Activated CD4-positive, alpha-beta memory T cell treated with anti-CD3 and anti-CD28 coated beads for 36 hours (primary cell): ENCODE results near the gene NUPR1. TPM values are rescaled to one million over a fixed set of nuclear protein-coding genes. Genes with fewer than 3 reads are reported as not detected.
"Not testable (repeated sequence)": the region's sequence is repeated elsewhere in the genome, so short reads cannot be mapped to it uniquely, and the experiment has no call there.

Source experiments
- CTCF ChIA-PET: fragments of 350-600 bp; sonication (Branson Sonifier 250); formaldehyde crosslinking; loops from one replicate; lab custom pipeline; 2021; ENCODE audit warnings: antibody characterized with exemption, inconsistent platforms; lab: Charles Lee
- POLR2A ChIA-PET: fragments of 350-600 bp; sonication (Branson Sonifier 250); formaldehyde crosslinking; loops from one replicate; lab custom pipeline; 2021; ENCODE audit warnings: antibody characterized with exemption; lab: Charles Lee
- DNase-seq: peaks from one replicate; pipeline ENCODE4 v3.0.0-alpha.2; 2020
- H3K27ac Mint-ChIP-seq: one replicate; pipeline ENCODE4 v1.8.0; 2021; ENCODE audit warnings: mixed read lengths
- H3K27me3 Mint-ChIP-seq: one replicate; pipeline ENCODE4 v1.8.0; 2021; ENCODE audit warnings: mixed read lengths
- H3K36me3 Mint-ChIP-seq: one replicate; pipeline ENCODE4 v1.8.0; 2021; ENCODE audit warnings: mixed read lengths
- H3K4me1 Mint-ChIP-seq: one replicate; pipeline ENCODE4 v1.8.0; 2021; ENCODE audit warnings: low read depth, mixed read lengths
- H3K4me3 Mint-ChIP-seq: one replicate; pipeline ENCODE4 v1.8.0; 2021; ENCODE audit warnings: mild to moderate bottlenecking, mixed read lengths
- H3K9me3 Mint-ChIP-seq: one replicate; pipeline ENCODE4 v1.8.0; 2021; ENCODE audit warnings: mixed read lengths
- intact Hi-C: fragments of 100-400 bp; cut with micrococcal nuclease; formaldehyde crosslinking; loops from one replicate; pipeline ENCODE4 v1.15.1; 2023
- total RNA-seq, 2 experiments: library from RNA; stranded (reverse); gene quantifications; one replicate each; pipeline ENCODE4 v1.2.3, GENCODE V29; 2021

NUPR1 gene
- total RNA-seq, 2 experiments from 2014 or later: not detected

DNA sequence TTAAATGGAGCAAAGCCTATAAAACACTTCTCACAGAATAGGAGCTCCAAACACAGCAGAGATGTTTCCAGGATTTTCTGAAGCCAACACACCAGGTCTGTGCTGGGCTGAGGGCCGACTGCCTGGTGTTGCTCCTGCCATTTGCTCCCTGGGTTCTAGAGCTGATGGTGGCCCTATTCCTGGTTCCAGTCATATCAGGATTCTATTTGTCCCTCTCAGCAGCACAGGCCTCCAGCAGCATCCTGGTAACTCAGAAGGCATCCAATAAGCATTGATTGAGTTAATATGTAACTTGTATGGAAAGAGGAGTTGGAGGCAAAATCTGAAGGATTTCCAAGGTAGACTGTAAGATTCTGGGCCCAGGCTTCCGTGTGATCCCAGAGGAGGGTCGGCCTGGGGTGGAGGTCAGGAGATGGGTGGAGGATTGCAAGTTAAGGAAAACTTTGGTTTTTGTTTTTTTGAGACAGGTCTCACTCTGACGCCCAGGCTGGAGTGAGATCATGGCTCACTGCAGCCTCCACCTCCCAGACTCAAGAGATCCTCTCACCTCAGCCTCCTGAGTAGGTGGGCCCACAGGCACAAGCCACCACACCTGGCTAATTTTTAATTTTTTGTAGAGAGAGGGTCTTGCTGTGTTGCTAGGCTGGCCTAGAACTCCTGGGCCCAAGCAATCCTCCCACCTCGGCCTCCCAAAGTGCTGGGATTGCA is 5.7 kb downstream of the NUPR1 start:
- H3K36me3 Mint-ChIP-seq: no peaks in the 10 kb centered on the region
- H3K4me1 Mint-ChIP-seq: peaks cover 23% of the 10 kb centered on the region
- no peaks in the 10 kb centered on the region for H3K9me3 Mint-ChIP-seq
- H3K27ac Mint-ChIP-seq: no peak overlapping the region
- no peak overlapping the region for H3K4me3 Mint-ChIP-seq
- intact Hi-C loops: no loop called here
- POLR2A ChIA-PET: no interaction called here
- DNase-seq: no peak
- CTCF ChIA-PET: no interaction called here
- H3K27me3 Mint-ChIP-seq: no peaks in the 10 kb centered on the region

- H3K4me1 Mint-ChIP-seq: peaks cover 23% of the 10 kb centered on the region
- no peaks in the 10 kb centered on the region for H3K9me3 Mint-ChIP-seq
- CTCF ChIA-PET: no interaction called here
- H3K27ac Mint-ChIP-seq: no peak overlapping the region
- H3K4me3 Mint-ChIP-seq: no peak overlapping the region
- no peak for DNase-seq
- no peaks in the 10 kb centered on the region for H3K27me3 Mint-ChIP-seq
- intact Hi-C loops: no loop called here
- no peaks in the 10 kb centered on the region for H3K36me3 Mint-ChIP-seq
- POLR2A ChIA-PET: no interaction called here
Observed at GRCh38 chr16:28531777-28532744, 6.7 kb downstream of the NUPR1 start.

- ChIA-PET CTCF (interaction anchor here (0.9 kb wide), 1 partner anchor 17 kb away, joined by 9 read pairs; no protein-coding TSS in a partner anchor), POLR2A (no interaction called here)
- no peak overlapping the region for H3K27ac Mint-ChIP-seq
Observed at GRCh38 chr16:28529124-28529523, 9.7 kb downstream of the NUPR1 start.

DNA sequence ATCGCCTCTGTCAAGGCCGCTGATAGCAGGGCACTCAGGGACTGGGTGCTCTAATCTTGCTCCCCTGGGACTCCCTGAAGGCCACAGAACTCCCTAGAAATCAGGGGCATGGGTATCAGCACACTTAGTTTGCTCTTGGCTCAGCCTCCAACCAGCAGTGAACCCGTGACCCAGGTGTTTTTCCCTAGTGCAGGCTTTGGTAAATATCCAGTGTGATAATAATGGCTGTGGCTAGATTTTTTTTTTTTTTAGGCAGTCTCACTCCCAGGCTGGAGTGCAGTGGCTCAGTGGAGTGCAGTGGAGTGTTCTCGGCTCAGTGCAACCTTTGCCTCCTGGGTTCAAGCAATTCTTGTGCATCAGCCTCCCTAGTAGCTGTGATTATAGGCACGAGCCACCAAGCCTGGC is 10.3 kb downstream of the NUPR1 start:
- no peaks in the 10 kb centered on the region for H3K9me3 Mint-ChIP-seq
- H3K27me3 Mint-ChIP-seq: no peaks in the 10 kb centered on the region
- intact Hi-C loops: no loop called here
- no peak for DNase-seq
- POLR2A ChIA-PET: no interaction called here
- CTCF ChIA-PET: no interaction called here
- H3K27ac Mint-ChIP-seq: no peak overlapping the region
- H3K36me3 Mint-ChIP-seq: no peaks in the 10 kb centered on the region
- H3K4me3 Mint-ChIP-seq: no peak overlapping the region
- peaks cover 6% of the 10 kb centered on the region for H3K4me1 Mint-ChIP-seq

More at GRCh38 chr16:28529124-28529523, 9.7 kb downstream of the NUPR1 start:
- intact Hi-C loops: no loop called here
- Mint-ChIP-seq H3K4me1 (peaks cover 11% of the 10 kb centered on the region), H3K4me3 (no peak overlapping the region), H3K9me3 (no peaks in the 10 kb centered on the region), H3K36me3 (no peaks in the 10 kb centered on the region), H3K27me3 (no peaks in the 10 kb centered on the region)
- DNase-seq: no peak

- intact Hi-C loops: no loop called here
- CTCF ChIA-PET: no interaction called here
- no peak for DNase-seq
- Mint-ChIP-seq H3K27me3 (no peaks in the 10 kb centered on the region), H3K27ac (no peak overlapping the region), H3K9me3 (no peaks in the 10 kb centered on the region), H3K4me1 (peaks cover 4% of the 10 kb centered on the region), H3K4me3 (no peak overlapping the region), H3K36me3 (no peaks in the 10 kb centered on the region)
- POLR2A ChIA-PET: no interaction called here
Observed at GRCh38 chr16:28527985-28528384, 10.8 kb downstream of the NUPR1 start.

DNA sequence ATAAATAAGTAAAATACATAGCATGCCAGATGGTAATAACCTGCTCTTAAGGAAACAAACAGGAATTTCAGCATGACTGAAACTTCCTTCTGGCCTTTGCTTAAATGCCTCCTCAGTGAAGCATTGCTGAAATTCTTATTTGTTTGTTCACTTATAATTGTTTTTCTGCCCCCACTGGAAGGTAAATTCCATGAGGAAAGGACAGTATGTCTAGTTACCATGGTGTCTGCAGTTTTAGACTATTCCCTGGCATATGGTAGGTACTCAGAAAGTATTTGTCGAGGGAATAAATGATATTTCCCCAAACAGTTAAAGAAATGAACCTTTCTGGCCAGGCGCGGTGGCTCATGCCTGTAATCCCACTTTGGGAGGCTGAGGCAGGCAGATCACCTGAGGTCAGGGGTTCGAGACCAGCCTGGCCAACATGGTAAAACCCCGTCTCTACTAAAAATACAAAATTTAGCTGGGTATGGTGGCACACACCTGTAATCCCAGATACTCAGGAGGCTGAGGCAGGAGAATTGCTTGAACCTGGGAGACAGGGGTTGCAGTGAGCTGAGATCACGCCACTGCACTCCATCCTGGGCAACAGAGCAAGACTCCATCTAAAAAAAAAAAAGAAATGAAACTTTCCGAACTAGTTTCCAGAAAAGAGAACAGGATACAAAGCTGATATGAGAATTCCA is 11.5 kb downstream of the NUPR1 start:
- H3K4me3 Mint-ChIP-seq, H3K36me3 Mint-ChIP-seq, H3K9me3 Mint-ChIP-seq, DNase-seq, POLR2A ChIA-PET, intact Hi-C loops, H3K27me3 Mint-ChIP-seq, H3K4me1 Mint-ChIP-seq, H3K27ac Mint-ChIP-seq, CTCF ChIA-PET: not testable (repeated sequence)

DNA sequence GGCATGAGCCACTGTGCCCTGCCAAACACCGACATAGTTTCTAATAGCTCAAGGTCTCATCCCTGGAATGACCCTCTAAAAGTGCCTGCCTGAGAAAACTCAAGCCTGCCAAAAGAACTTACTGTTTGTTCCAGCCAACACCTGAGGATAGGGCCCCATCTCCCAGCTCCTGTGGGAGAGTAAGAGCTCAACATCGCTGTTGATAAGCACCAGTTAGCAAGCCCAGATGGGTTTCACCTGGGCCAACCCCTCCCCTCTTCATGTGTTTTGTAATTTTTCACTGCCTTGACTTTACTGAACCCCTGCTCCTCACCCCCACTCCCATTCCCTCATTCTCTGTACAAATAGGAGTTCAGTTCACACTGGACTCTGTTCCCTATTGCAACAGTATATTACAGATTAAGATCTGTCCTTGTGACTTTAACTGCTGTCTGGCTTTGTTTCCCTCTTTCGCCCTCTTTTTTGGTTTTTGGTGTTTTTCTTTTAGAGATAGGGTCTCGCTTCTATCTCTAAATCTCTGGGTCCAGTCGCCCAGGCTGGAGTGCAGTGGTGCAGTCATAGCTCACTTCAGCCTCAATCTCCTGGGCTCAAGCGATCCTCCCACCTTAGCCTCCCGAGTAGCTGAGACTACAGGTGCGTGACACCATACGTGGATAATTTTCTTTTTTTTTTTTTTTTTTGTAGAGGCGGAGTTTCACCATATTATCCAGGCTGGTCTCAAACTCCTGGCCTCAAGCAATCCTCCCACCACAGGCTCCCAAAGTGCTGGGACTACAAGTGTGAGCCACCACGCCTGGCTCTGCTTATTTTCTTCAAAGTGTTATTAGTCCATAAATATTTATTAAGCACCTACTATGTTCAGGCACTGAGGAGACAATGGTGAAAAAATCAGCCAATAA is 12.3 kb downstream of the NUPR1 start:
- no peak overlapping the region for H3K27ac Mint-ChIP-seq
- H3K27me3 Mint-ChIP-seq: no peaks in the 10 kb centered on the region
- no peaks in the 10 kb centered on the region for H3K9me3 Mint-ChIP-seq
- no peaks in the 10 kb centered on the region for H3K36me3 Mint-ChIP-seq
- ChIA-PET POLR2A (no interaction called here), CTCF (no interaction called here)
- intact Hi-C loops: no loop called here
- no peak overlapping the region for H3K4me3 Mint-ChIP-seq
- DNase-seq: no peak
- peaks cover 3% of the 10 kb centered on the region for H3K4me1 Mint-ChIP-seq

GRCh38 chr16:28524681-28525171 is 14.0 kb downstream of the NUPR1 start:
- intact Hi-C loops: no loop called here
- DNase-seq: peak; percentile 31
- no peaks in the 10 kb centered on the region for H3K36me3 Mint-ChIP-seq
- H3K27ac Mint-ChIP-seq: no peak overlapping the region
- H3K4me3 Mint-ChIP-seq: no peak overlapping the region
- H3K9me3 Mint-ChIP-seq: no peaks in the 10 kb centered on the region
- peaks cover 3% of the 10 kb centered on the region for H3K4me1 Mint-ChIP-seq
- no peaks in the 10 kb centered on the region for H3K27me3 Mint-ChIP-seq
- ChIA-PET POLR2A (interaction anchor here (0.6 kb wide), 1 partner anchor 71 kb away, joined by 3 read pairs; no protein-coding TSS in a partner anchor), CTCF (no interaction called here)

- no peaks in the 10 kb centered on the region for H3K9me3 Mint-ChIP-seq
- H3K27ac Mint-ChIP-seq: no peak overlapping the region
- no peaks in the 10 kb centered on the region for H3K27me3 Mint-ChIP-seq
- intact Hi-C loops: no loop called here
- no peak overlapping the region for H3K4me3 Mint-ChIP-seq
- DNase-seq: no peak
- CTCF ChIA-PET: no interaction called here
- POLR2A ChIA-PET: no interaction called here
- H3K36me3 Mint-ChIP-seq: no peaks in the 10 kb centered on the region
- H3K4me1 Mint-ChIP-seq: peaks cover 3% of the 10 kb centered on the region
Observed at GRCh38 chr16:28522792-28523191, 16.0 kb downstream of the NUPR1 start.

- ChIA-PET POLR2A (no interaction called here), CTCF (interaction anchor here (1.1 kb wide), 1 partner anchor 33 kb away, joined by 3 read pairs; the partner anchor contains the start of gene SGF29)
- H3K36me3 Mint-ChIP-seq: no peaks in the 10 kb centered on the region
- H3K4me1 Mint-ChIP-seq: peaks cover 3% of the 10 kb centered on the region
- DNase-seq: no peak
- no peak overlapping the region for H3K27ac Mint-ChIP-seq
- H3K4me3 Mint-ChIP-seq: no peak overlapping the region
- H3K9me3 Mint-ChIP-seq: no peaks in the 10 kb centered on the region
- intact Hi-C loops: no loop called here
- H3K27me3 Mint-ChIP-seq: no peaks in the 10 kb centered on the region
Observed at GRCh38 chr16:28521436-28521835, 17.3 kb downstream of the NUPR1 start.

- CTCF ChIA-PET: interaction anchor here (1.1 kb wide), 1 partner anchor 34 kb away, joined by 3 read pairs; the partner anchor contains the start of gene SGF29
- peaks cover 3% of the 10 kb centered on the region for H3K4me1 Mint-ChIP-seq
Observed at GRCh38 chr16:28520672-28521071, 18.1 kb downstream of the NUPR1 start.

More at GRCh38 chr16:28520672-28521071, 18.1 kb downstream of the NUPR1 start:
- intact Hi-C loops: no loop called here
- no peak overlapping the region for H3K4me3 Mint-ChIP-seq
- no peak overlapping the region for H3K27ac Mint-ChIP-seq
- H3K9me3 Mint-ChIP-seq: no peaks in the 10 kb centered on the region
- POLR2A ChIA-PET: no interaction called here
- H3K27me3 Mint-ChIP-seq: no peaks in the 10 kb centered on the region
- H3K36me3 Mint-ChIP-seq: no peaks in the 10 kb centered on the region
- no peak for DNase-seq
